K562 (cell line): ENCODE results near the gene CASKIN1. TPM values are rescaled to one million over a fixed set of nuclear protein-coding genes. Genes with fewer than 3 reads are reported as not detected.
"Not testable (repeated sequence)": the region's sequence is repeated elsewhere in the genome, so short reads cannot be mapped to it uniquely, and the experiment has no call there.

Experiments used
- ATAC-seq: fragments of 200-7000 bp; cut with Tn5 transposase; 3 replicates; pipeline ENCODE4 v1.9.1; 2020; ENCODE audit warnings: moderate library complexity
- BruUV-seq: library from RNA; stranded (reverse); fragments of 400-500 nt; replicated peaks from 2 replicates; lab custom pipeline; 2021; lab: Mats Ljungman, UMichigan
- CTCF ChIA-PET: fragments of 300-600 bp; formaldehyde crosslinking; extraction: SDS; loops from one replicate; lab custom pipeline; 2021; ENCODE audit warnings: low intra/inter-chr PET ratio; lab: Yijun Ruan, JAX
- POLR2A ChIA-PET: fragments of 300-600, 350-650 bp; sonication (Branson Sonifier 250); formaldehyde crosslinking; extraction: SDS; loops from one replicate; lab custom pipeline; 2021; ENCODE audit warnings: antibody characterized with exemption, inconsistent platforms; lab: Yijun Ruan, JAX
- DNase-seq, 4 experiments: peaks; one replicate each; pipeline versions ENCODE4 v3.0.0 to v3.0.0-alpha.2; 2011 to 2018; ENCODE audit warnings: low spot score in 3 of 4, mixed read lengths in 3 of 4; ENCODE audit errors: extremely low read depth in 1 of 4
- FAIRE-seq: peaks from 2 replicates; lab custom pipeline; 2011; peaks lifted over from hg19 to GRCh38; lab: Jason Lieb, UNC
- H2AFZ ChIP-seq: 2 replicates; pipeline ENCODE4 v1.6.0; 2011; ENCODE audit warnings: low read depth, low read length, control low read depth, inconsistent platforms
- H3K27ac ChIP-seq: fragments of 200-600 bp; 3 replicates; pipeline ENCODE4 v1.8.0; 2011; ENCODE audit warnings: low read depth, mild to moderate bottlenecking, control low read depth, inconsistent platforms, low read length, moderate library complexity, mixed read lengths; ENCODE audit errors: extremely low read depth
- H3K27me3 ChIP-seq, 2 experiments: fragments of 300-600 bp in 1 of 2; 2 replicates in 1 of 2; 3 replicates in 1 of 2; pipeline versions ENCODE4 v1.6.0 to v1.8.0; 2011; ENCODE audit warnings: inconsistent platforms in 2 of 2, low read length in 2 of 2, mild to moderate bottlenecking in 1 of 2, mixed read lengths in 1 of 2, moderate library complexity in 1 of 2; ENCODE audit not compliant: control insufficient read depth in 2 of 2, insufficient read depth in 2 of 2
- H3K36me3 ChIP-seq: fragments of 300-600 bp; 3 replicates; pipeline ENCODE4 v1.8.0; 2011; ENCODE audit warnings: mild to moderate bottlenecking, low read length, inconsistent platforms; ENCODE audit not compliant: control insufficient read depth, insufficient read depth
- H3K4me1 ChIP-seq, 2 experiments: fragments of 200-600 bp in 1 of 2; replicated peaks in 1 of 2; 2 replicates in 1 of 2; 3 replicates in 1 of 2; pipeline versions ENCODE4 v1.5.1 to v1.8.0; 2011; ENCODE audit warnings: inconsistent platforms in 2 of 2, low read length in 2 of 2, mild to moderate bottlenecking in 1 of 2, mixed read lengths in 1 of 2, moderate library complexity in 1 of 2; ENCODE audit not compliant: control insufficient read depth in 2 of 2, insufficient read depth in 2 of 2
- H3K4me2 ChIP-seq: 2 replicates; pipeline ENCODE4 v1.6.1; 2011; ENCODE audit warnings: low read length, control low read depth, inconsistent platforms, mixed read lengths; ENCODE audit not compliant: insufficient read depth
- H3K4me3 ChIP-seq: fragments of 200-600 bp; sonication (generic), shearing (Covaris generic); 2 replicates; pipeline ENCODE4 v1.5.1; 2016; ENCODE audit warnings: control low read depth, inconsistent platforms
- H3K79me2 ChIP-seq: fragments of 200-600 bp; 3 replicates; pipeline ENCODE4 v1.8.0; 2011; ENCODE audit warnings: low read length, inconsistent platforms; ENCODE audit not compliant: control insufficient read depth, insufficient read depth
- H3K9ac ChIP-seq, 2 experiments: 2 replicates each; pipeline versions ENCODE4 v1.6.0 to v1.6.1; 2011; ENCODE audit warnings: low read depth in 2 of 2, low read length in 2 of 2, control low read depth in 1 of 2, inconsistent platforms in 1 of 2, mild to moderate bottlenecking in 1 of 2, mixed read lengths in 1 of 2; ENCODE audit not compliant: insufficient read depth in 1 of 2
- H3K9me1 ChIP-seq: one replicate; pipeline ENCODE4 v1.6.0; 2011; ENCODE audit warnings: inconsistent platforms, mild to moderate bottlenecking, low read length, moderate library complexity; ENCODE audit not compliant: control insufficient read depth, insufficient read depth
- H3K9me3 ChIP-seq: replicated peaks from 2 replicates; pipeline ENCODE4 v1.5.1; 2011; ENCODE audit warnings: low read depth, low read length, inconsistent platforms; ENCODE audit not compliant: control insufficient read depth, insufficient read depth
- H4K20me1 ChIP-seq: replicated peaks from 2 replicates; pipeline ENCODE4 v1.6.1; 2011; ENCODE audit warnings: low read length, inconsistent platforms, mixed read lengths; ENCODE audit not compliant: control insufficient read depth, insufficient read depth
- WGBS: fragments of 100-300 bp; shearing (Covaris generic); methylation state at CpG from one replicate; pipeline ENCODE4 v1.1.6; 2016; ENCODE audit warnings: low coverage, mixed read lengths; ENCODE audit not compliant: insufficient coverage; ENCODE audit errors: missing lambda C conversion rate; 5-methylcytosine and 5-hydroxymethylcytosine counted together
- in situ Hi-C: fragments of 300-500 bp; cut with MboI; formaldehyde crosslinking; loops from 4 replicates; pipeline ENCODE4 v1.15.0; 2018; ENCODE audit warnings: inconsistent platforms, mixed read lengths
- intact Hi-C: fragments of 100-400 bp; cut with micrococcal nuclease; formaldehyde crosslinking; loops from 2 replicates; pipeline ENCODE4 v1.14.2; 2022
- polyA plus RNA-seq, 8 experiments: library from polyadenylated mRNA; depleted of rRNA in 4 of 8; stranded (reverse) in 5 of 8; unstranded in 3 of 8; fragments of >200 nt; fragmentation: Nextera tagmentation in 2 of 8; fragmentation: Illumina TruSeq in 1 of 8; extraction: Ambion mirVana in 2 of 8; extraction: Trizol in 1 of 8; gene quantifications; 2 replicates each; pipeline versions ENCODE4 v1.2.1 to v1.2.3, GENCODE V29; 2011 to 2014; ENCODE audit warnings: inconsistent platforms in 1 of 8, missing spikeins in 1 of 8
- total RNA-seq, 7 experiments: library from RNA; depleted of rRNA in 6 of 7; stranded (reverse); fragments of >200 nt in 6 of 7; fragmentation: Illumina TruSeq in 2 of 7; extraction: Trizol in 2 of 7; gene quantifications; 2 replicates each; pipeline versions ENCODE4 v1.2.1 to v1.2.3, GENCODE V29; 2011 to 2021; ENCODE audit warnings: low replicate concordance in 1 of 7

CASKIN1 gene
- total and polyA plus RNA-seq, 9 of the 15 experiments (the other 6 are each of a cell fraction or from before 2014, with no cell fraction given), result 0.15 to 4.5 (median 1.5) TPM; not detected in 2

- H3K27ac ChIP-seq, H3K4me2 ChIP-seq, H3K9me3 ChIP-seq, in situ Hi-C loops, H3K36me3 ChIP-seq, H3K27me3 ChIP-seq, H3K9me1 ChIP-seq, H2AFZ ChIP-seq, CTCF ChIA-PET, BruUV-seq, H4K20me1 ChIP-seq, ATAC-seq, intact Hi-C loops, POLR2A ChIA-PET, H3K4me3 ChIP-seq, H3K9ac ChIP-seq, FAIRE-seq, DNase-seq: not testable (repeated sequence)
- Histone ChIP-seq H3K4me1 (peaks cover 0 to 41% of the 10 kb centered on the region in 2 experiments; a peak in 4 of 5 replicates), H3K79me2 (peaks cover 15% of the 10 kb centered on the region)
- 77% methylated on average over 18 of the region's 22 CpGs for WGBS
Measured at GRCh38 chr16:2129890-2130447, 66.4 kb downstream of the CASKIN1 start.

DNA sequence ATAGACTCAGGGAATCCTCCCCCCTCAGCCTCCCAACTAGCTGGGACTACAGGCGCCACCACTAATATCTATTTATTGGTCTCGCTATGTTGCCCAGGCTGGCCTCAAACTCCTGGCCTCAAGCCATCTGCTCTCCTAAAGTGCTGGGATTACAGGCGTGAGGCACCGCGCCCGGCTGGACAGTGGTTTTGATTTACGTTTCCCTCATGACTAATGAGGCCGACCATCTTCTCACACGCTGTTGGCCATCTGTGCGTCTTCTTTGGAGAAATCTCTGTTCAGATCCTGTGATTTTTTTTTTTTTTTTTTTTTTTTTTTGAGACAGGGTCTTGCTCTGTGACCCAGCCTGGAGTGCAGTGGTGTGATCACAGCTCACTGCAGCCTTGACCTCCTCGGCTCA, 67.2 kb downstream of the CASKIN1 start:
- BruUV-seq, H3K9me3 ChIP-seq, POLR2A ChIA-PET, H3K36me3 ChIP-seq, in situ Hi-C loops, H3K9ac ChIP-seq, H2AFZ ChIP-seq, H3K9me1 ChIP-seq, H3K27ac ChIP-seq, DNase-seq, intact Hi-C loops, H3K27me3 ChIP-seq, H4K20me1 ChIP-seq, H3K4me3 ChIP-seq, H3K4me2 ChIP-seq, CTCF ChIA-PET: not testable (repeated sequence)
- 12% methylated on average over 4 of the region's 11 CpGs for WGBS
- H3K79me2 ChIP-seq, result peaks cover 15% of the 10 kb centered on the region
- peaks cover 0 to 48% of the 10 kb centered on the region in 2 experiments; a peak in 4 of 5 replicates for H3K4me1 ChIP-seq
- ATAC-seq, result peak; percentile 9
- peak; percentile 62 for FAIRE-seq
